B cell (primary cell): Measurements from ENCODE around the gene VIPR2. TPM values are rescaled to one million over a fixed set of nuclear protein-coding genes. Genes with fewer than 3 reads are reported as not detected.
"Not testable (repeated sequence)": the region's sequence is repeated elsewhere in the genome, so short reads cannot be mapped to it uniquely, and the experiment has no call there.

Source experiments
- ATAC-seq: fragments of 200-7000 bp; cut with Tn5 transposase; one replicate; pipeline ENCODE4 v1.10.0; 2021; ENCODE audit warnings: low read depth, mild to moderate bottlenecking, moderate number of reproducible peaks, moderate library complexity
- CTCF ChIA-PET: fragments of 350-600 bp; sonication (Branson Sonifier 250); formaldehyde crosslinking; loops from one replicate; lab custom pipeline; 2021; ENCODE audit warnings: antibody characterized with exemption, inconsistent platforms; lab: Charles Lee
- POLR2A ChIA-PET: fragments of 350-600 bp; sonication (Branson Sonifier 250); formaldehyde crosslinking; loops from one replicate; lab custom pipeline; 2021; ENCODE audit warnings: antibody characterized with exemption; lab: Charles Lee
- DNase-seq: peaks from one replicate; pipeline ENCODE4 v3.0.0; 2013
- H2AFZ ChIP-seq: 2 replicates; pipeline ENCODE4 v1.6.1; 2012; ENCODE audit warnings: mild to moderate bottlenecking, low read depth, low read length; ENCODE audit not compliant: insufficient read depth, poor library complexity, severe bottlenecking
- H3K27ac ChIP-seq, 2 donors: 1 replicate in 1 of 2; 2 replicates in 1 of 2; pipeline ENCODE4 v1.5.1; 2012 to 2013; ENCODE audit warnings: low read length in 2 of 2, mild to moderate bottlenecking in 2 of 2, moderate library complexity in 1 of 2
- H3K27me3 ChIP-seq, 4 experiments: fragments of 200-600 bp in 1 of 4; sonication (generic) in 1 of 4; replicated peaks in 1 of 4; 1 replicate in 2 of 4; 2 replicates in 2 of 4; pipeline versions ENCODE4 v1.6.1 to v1.7.0; 2013 to 2016; ENCODE audit warnings: low read length in 3 of 4, mild to moderate bottlenecking in 2 of 4, mixed read lengths in 1 of 4, moderate library complexity in 1 of 4; ENCODE audit not compliant: insufficient read depth in 4 of 4, control insufficient read depth in 3 of 4; ENCODE audit errors: control extremely low read depth in 1 of 4
- H3K36me3 ChIP-seq, 2 experiments: replicated peaks in 1 of 2; 1 replicate in 1 of 2; 2 replicates in 1 of 2; pipeline versions ENCODE4 v1.6.1 to v1.7.1; 2013; ENCODE audit warnings: low read length in 1 of 2; ENCODE audit not compliant: insufficient read depth in 2 of 2, control insufficient read depth in 1 of 2; ENCODE audit errors: control extremely low read depth in 1 of 2, extremely low read depth in 1 of 2
- H3K4me1 ChIP-seq, 2 donors: fragments of 200-600 bp in 1 of 2; sonication (generic) in 1 of 2; 1 replicate in 1 of 2; 2 replicates in 1 of 2; pipeline versions ENCODE4 v1.5.1 to v1.6.1; 2013 to 2017; ENCODE audit warnings: low read length in 2 of 2; ENCODE audit not compliant: control insufficient read depth in 2 of 2, insufficient read depth in 2 of 2
- H3K4me2 ChIP-seq: replicated peaks from 2 replicates; pipeline ENCODE3; 2012; ENCODE audit warnings: mild to moderate bottlenecking, low read depth, low read length; ENCODE audit not compliant: poor library complexity, severe bottlenecking
- H3K4me3 ChIP-seq, 5 experiments: fragments of 200-600 bp in 1 of 5; sonication (generic) in 1 of 5; 1 replicate in 3 of 5; 2 replicates in 2 of 5; pipeline versions ENCODE4 v1.5.1 to v1.7.0; 2011 to 2016; ENCODE audit warnings: low read length in 4 of 5, mild to moderate bottlenecking in 4 of 5, low read depth in 2 of 5, control low read depth in 1 of 5, moderate library complexity in 1 of 5; ENCODE audit not compliant: insufficient read depth in 1 of 5; ENCODE audit errors: control extremely low read depth in 1 of 5, extremely low read depth in 1 of 5
- H3K79me2 ChIP-seq: fragments of 200-600 bp; sonication (generic); one replicate; pipeline ENCODE4 v1.6.0; 2016; ENCODE audit warnings: low read length; ENCODE audit not compliant: control insufficient read depth, insufficient read depth
- H3K9ac ChIP-seq: fragments of 200-600 bp; sonication (generic); 2 replicates; pipeline ENCODE4 v1.6.1; 2017; ENCODE audit warnings: mild to moderate bottlenecking, low read length, moderate library complexity
- H3K9me3 ChIP-seq, 3 donors: one replicate each; pipeline versions ENCODE4 v1.6.1 to v1.7.1; 2013; ENCODE audit warnings: low read length in 2 of 3; ENCODE audit not compliant: control insufficient read depth in 2 of 3, insufficient read depth in 1 of 3; ENCODE audit errors: control extremely low read depth in 1 of 3
- H4K20me1 ChIP-seq: 2 replicates; pipeline ENCODE4 v1.6.0; 2012; ENCODE audit warnings: mild to moderate bottlenecking, low read length; ENCODE audit not compliant: insufficient read depth, control insufficient read depth, poor library complexity, severe bottlenecking
- H3K27ac Mint-ChIP-seq: one replicate; pipeline ENCODE4 v1.8.0; 2021; ENCODE audit warnings: mixed read lengths
- H3K27me3 Mint-ChIP-seq: one replicate; pipeline ENCODE4 v1.8.0; 2021; ENCODE audit warnings: mixed read lengths
- H3K4me1 Mint-ChIP-seq: one replicate; pipeline ENCODE4 v1.8.0; 2021; ENCODE audit warnings: mixed read lengths
- H3K4me3 Mint-ChIP-seq: one replicate; pipeline ENCODE4 v1.8.0; 2021; ENCODE audit warnings: mixed read lengths
- H3K9me3 Mint-ChIP-seq: one replicate; pipeline ENCODE4 v1.8.0; 2022; ENCODE audit warnings: mixed read lengths; ENCODE audit not compliant: insufficient read depth
- CTCF ChIP-seq: fragments of 200-600 bp; IDR thresholded peaks from one replicate; pipeline ENCODE4 v1.8.0; 2022; ENCODE audit warnings: antibody characterized with exemption, mild to moderate bottlenecking
- EZH2 ChIP-seq: IDR thresholded peaks from 2 replicates; pipeline ENCODE4 v1.6.1; 2012; ENCODE audit warnings: borderline replicate concordance, low read depth, mild to moderate bottlenecking, moderate library complexity, low read length; ENCODE audit not compliant: insufficient read depth, poor library complexity, severe bottlenecking
- WGBS: methylation state at CpG from one replicate; pipeline ENCODE4 v1.1.5; 2013; ENCODE audit warnings: missing lambda C conversion rate; ENCODE audit not compliant: insufficient coverage; 5-methylcytosine and 5-hydroxymethylcytosine counted together
- intact Hi-C: fragments of 100-400 bp; cut with micrococcal nuclease; formaldehyde crosslinking; loops from one replicate; pipeline ENCODE4 v1.10.0; 2022
- polyA plus RNA-seq: library from polyadenylated mRNA; depleted of rRNA; stranded (reverse); fragments of >200 nt; gene quantifications from 2 replicates; pipeline ENCODE4 v1.2.3, GENCODE V29; 2012
- total RNA-seq, 2 donors: library from RNA; stranded (reverse); fragments of 120-200 nt in 1 of 2; gene quantifications; 1 replicate in 1 of 2; 2 replicates in 1 of 2; pipeline versions ENCODE4 v1.2.3 to v1.2.4, GENCODE V29; 2013 to 2022

Gene VIPR2
- total and polyA plus RNA-seq, 2 donors (not counting 1 experiment from before 2014, with no cell fraction given), result not detected

- Mint-ChIP-seq H3K4me3 (no peak overlapping the region), H3K27me3 (no peaks in the 10 kb centered on the region), H3K9me3 (no peaks in the 10 kb centered on the region), H3K4me1 (no peaks in the 10 kb centered on the region), H3K27ac (no peak overlapping the region)
- CTCF ChIA-PET, result no interaction called here
- POLR2A ChIA-PET, result no interaction called here
- no peak for ATAC-seq
- no peak overlapping the region for H3K4me3 ChIP-seq
- intact Hi-C loops, result no loop called here
- H2AFZ ChIP-seq, result no peak overlapping the region
- H3K4me1 ChIP-seq, result no peaks in the 10 kb centered on the region
- no peak for DNase-seq
- H4K20me1 ChIP-seq, result no peaks in the 10 kb centered on the region
- H3K27me3 ChIP-seq, result no peaks in the 10 kb centered on the region
- TF ChIP-seq CTCF, result no peak
- no peak for TF ChIP-seq EZH2
- no peak overlapping the region for H3K4me2 ChIP-seq
- H3K9ac ChIP-seq, result no peak overlapping the region
- H3K36me3 ChIP-seq, result no peaks in the 10 kb centered on the region
- H3K9me3 ChIP-seq, result peaks cover 0 to 24% (median 0%) of the 10 kb centered on the region in 3 donors
- 100% methylated on average over 2 of the region's 6 CpGs for WGBS
- no peak overlapping the region for H3K27ac ChIP-seq
- no peaks in the 10 kb centered on the region for H3K79me2 ChIP-seq
Measured at GRCh38 chr7:159165352-159165751, 20.7 kb upstream of the VIPR2 start.

- H3K4me1 ChIP-seq, POLR2A ChIA-PET, H3K9ac ChIP-seq, H3K27me3 ChIP-seq, H3K4me3 ChIP-seq, H3K9me3 Mint-ChIP-seq, H3K4me1 Mint-ChIP-seq, intact Hi-C loops, H2AFZ ChIP-seq, CTCF ChIA-PET, H3K36me3 ChIP-seq, ATAC-seq, H3K27ac Mint-ChIP-seq, H3K4me3 Mint-ChIP-seq, H3K79me2 ChIP-seq, H3K27me3 Mint-ChIP-seq, H4K20me1 ChIP-seq, DNase-seq, H3K27ac ChIP-seq, H3K4me2 ChIP-seq: not testable (repeated sequence)
- peaks cover 0 to 13% (median 0%) of the 10 kb centered on the region in 3 donors for H3K9me3 ChIP-seq
- WGBS, result no CpG with 5 or more reads among the region's 11 CpGs
Measured at GRCh38 chr7:159163703-159164301, 19.1 kb upstream of the VIPR2 start.

- CTCF ChIA-PET, ATAC-seq, H3K9me3 Mint-ChIP-seq: not testable (repeated sequence)
Measured at GRCh38 chr7:159162050-159162626, 17.5 kb upstream of the VIPR2 start.

More at GRCh38 chr7:159162050-159162626, 17.5 kb upstream of the VIPR2 start:
- H2AFZ ChIP-seq, H3K9me3 ChIP-seq, H3K27ac Mint-ChIP-seq, H3K4me1 ChIP-seq, H3K27ac ChIP-seq, H3K4me2 ChIP-seq, DNase-seq, H3K4me3 ChIP-seq, H4K20me1 ChIP-seq, POLR2A ChIA-PET, H3K79me2 ChIP-seq, H3K4me3 Mint-ChIP-seq, H3K27me3 Mint-ChIP-seq, intact Hi-C loops, H3K27me3 ChIP-seq, H3K9ac ChIP-seq, H3K4me1 Mint-ChIP-seq, H3K36me3 ChIP-seq: not testable (repeated sequence)
- WGBS, result 65% methylated on average over 4 of the region's 21 CpGs
